ENCODE results near the gene PGAM1.

- TF ChIP-seq SP1 (IDR thresholded peaks at IDR 0.05) (no peak), SUZ12 (IDR thresholded peaks at IDR 0.05) (no peak), ELF4 (IDR thresholded peaks at IDR 0.05) (no peak), FOXA1 (IDR thresholded peaks at IDR 0.05) (no peak), PKNOX1 (IDR thresholded peaks at IDR 0.05) (no peak)
Observed at GRCh38 chr10:97464226-97464625, 38.2 kb downstream of the PGAM1 start.
